ENCODE results near the gene DESI1.
"Not testable (repeated sequence)": the region's sequence is repeated elsewhere in the genome, so short reads cannot be mapped to it uniquely, and the experiment has no call there.

DESI1 gene

DNA sequence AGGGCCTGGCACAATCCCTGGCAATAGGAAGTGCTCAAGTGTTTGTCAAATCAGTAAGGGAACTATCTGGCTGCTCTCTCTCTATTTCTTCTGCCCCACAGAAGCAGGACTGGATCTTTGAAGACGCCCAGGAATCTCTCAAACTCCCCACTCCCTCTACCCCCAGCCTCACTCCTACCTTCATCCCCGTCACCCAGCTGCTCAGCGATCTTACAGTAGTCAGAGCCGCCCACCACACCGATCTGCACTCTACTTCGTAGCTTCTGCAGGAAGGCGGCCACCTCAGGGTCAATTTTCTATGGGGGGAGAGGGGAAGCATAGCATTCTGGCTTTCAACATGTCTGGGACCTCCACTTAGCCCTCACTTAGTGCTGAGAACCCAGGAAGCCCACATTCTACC lies 34.9 kb downstream of the DESI1 start:
- DNase-seq (ENCODE audit: low spot score): no peak

DNA sequence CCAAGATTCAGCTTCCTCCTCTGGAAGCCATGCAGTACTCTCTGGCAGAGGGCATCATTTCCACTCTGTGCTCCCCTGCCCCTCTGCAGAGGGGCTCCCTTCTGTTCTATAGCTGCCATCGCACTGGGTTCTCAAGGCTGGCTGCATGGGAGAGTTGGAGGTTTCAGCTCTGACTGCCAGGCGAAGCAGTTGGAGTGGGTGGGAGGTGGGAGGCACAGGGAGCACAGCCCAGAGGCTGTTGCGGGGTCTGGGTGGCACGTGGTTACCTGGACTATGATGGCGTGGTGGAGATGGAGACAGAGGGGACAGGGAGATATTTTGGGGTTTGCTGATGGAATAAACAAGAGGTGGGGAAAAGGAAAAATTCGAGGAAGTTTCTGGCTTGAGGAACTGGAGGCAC lies 36.0 kb downstream of the DESI1 start:
- DNase-seq (ENCODE audit: low spot score): no peak

DNA sequence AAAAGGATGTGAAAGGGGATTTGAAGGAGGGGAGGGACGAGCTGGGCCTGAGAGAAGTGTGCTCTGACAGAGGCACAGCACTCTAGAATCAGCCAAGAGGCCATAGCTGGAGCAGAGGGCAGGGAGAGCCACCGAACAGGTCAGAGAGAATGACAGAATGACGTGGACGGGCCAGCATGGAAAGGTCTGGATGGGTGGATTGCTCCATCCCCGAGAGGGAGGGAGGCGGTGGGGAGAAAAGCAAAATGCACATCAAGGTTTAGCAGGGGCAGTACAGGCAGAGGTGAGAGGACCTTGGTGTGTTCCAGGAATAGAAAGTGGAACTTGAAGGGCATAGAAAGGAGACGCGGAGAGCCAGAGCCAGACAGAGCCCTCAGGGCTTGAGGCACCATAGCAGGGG lies 38.1 kb downstream of the DESI1 start:
- no peak for DNase-seq (ENCODE audit: low spot score)

GRCh38 chr22:41579997-41580355 lies 40.9 kb downstream of the DESI1 start:
- DNase-seq (ENCODE audit: low spot score): no peak

DNA sequence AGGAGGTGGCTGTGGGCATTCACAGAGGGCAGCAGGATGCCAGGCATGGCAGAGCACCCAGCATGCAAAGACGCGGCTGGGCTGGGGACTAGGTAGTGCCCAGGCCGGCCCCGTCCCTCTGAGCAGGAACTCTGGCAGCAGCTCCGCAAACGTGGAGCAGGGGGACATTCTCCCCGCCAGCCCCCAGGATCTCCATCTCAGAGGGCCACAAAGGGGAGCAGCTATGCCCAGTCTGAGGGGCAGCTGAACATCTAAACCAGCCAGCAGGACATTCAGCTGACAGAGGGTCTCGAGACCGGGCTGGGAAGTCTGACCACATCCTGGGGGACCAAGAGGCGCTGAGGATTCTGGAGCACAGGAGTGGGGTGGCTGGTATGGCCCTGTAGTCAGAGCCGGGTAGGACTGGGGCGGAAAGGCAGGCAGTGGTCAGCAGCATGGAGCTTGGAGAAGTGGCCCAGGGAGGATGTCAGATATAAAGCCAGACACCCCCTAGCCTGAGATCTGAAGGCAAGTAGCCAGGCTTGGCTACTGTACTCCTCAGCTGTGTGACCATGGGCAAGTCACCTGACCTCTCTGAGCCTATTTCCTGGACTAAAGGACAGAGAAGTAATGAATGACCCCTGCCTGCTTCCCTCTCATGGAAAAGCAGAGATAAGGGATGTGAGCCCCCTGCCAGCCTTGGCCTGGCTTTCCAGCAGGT lies 41.4 kb downstream of the DESI1 start:
- no peak for DNase-seq (ENCODE audit: low spot score)

DNA sequence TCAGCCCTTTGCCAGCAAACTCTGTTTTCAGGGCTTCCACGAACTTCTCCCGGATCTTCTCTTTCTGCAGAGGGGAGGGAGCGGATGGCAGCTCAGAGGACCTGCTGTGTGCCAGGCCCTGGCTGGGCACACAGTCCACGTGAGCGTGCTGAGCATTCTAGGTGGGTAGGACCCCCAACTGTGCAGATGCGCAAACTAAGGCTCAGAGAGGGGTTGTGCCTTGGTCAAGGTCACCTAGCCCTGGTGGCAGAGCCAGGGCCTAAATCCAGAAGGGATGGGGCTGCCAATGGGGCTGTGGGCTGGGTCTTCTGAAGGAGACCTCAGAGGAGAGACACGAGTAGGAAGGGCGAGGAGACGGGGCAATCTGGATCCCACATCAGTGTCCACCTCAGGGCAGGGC lies 42.0 kb downstream of the DESI1 start:
- DNase-seq (ENCODE audit: low spot score): no peak

GRCh38 chr22:41578114-41578513 lies 42.7 kb downstream of the DESI1 start:
- no peak for DNase-seq (ENCODE audit: low spot score)

DNA sequence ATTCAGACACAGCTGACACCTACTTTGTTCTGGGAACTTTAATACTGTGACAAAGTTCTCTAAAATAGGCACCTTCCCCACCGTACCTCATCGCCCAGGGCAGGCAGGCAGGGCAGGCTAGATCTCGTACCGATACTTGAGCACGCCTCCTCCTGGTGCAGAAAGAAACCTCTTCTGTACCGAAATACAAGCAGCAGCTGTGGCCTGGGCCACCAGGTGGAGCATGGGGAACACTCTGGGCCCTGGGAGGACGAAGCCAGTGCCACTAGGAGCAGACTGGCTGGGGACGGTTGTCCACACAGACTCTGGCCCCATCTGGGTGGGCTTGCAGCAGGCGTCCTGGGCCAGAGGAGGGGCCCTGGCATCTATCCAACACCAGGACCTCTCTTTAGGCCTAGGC lies 44.0 kb downstream of the DESI1 start:
- peak; percentile 88 for DNase-seq (ENCODE audit: low spot score)

DNA sequence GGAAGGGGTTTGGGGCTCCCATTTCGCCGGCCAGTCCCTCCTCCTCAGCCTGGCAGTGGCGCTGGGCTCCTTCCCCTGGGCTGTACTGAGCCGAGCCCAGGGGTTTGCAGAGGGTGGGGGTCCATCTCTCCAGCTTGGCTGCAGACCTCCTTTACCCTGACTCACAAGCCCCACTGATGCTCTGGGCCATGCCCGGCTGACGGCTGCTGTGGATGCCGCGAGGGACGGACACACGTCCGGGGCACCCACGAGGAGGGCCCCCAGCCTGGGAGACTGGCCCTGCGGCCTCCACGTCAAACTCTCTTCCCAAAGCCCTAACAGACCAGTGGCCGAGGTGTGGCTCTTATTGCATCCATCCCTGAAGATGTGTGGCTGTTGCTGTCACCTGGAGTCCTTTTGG lies 45.3 kb downstream of the DESI1 start:
- DNase-seq (ENCODE audit: low spot score): no peak

DNA sequence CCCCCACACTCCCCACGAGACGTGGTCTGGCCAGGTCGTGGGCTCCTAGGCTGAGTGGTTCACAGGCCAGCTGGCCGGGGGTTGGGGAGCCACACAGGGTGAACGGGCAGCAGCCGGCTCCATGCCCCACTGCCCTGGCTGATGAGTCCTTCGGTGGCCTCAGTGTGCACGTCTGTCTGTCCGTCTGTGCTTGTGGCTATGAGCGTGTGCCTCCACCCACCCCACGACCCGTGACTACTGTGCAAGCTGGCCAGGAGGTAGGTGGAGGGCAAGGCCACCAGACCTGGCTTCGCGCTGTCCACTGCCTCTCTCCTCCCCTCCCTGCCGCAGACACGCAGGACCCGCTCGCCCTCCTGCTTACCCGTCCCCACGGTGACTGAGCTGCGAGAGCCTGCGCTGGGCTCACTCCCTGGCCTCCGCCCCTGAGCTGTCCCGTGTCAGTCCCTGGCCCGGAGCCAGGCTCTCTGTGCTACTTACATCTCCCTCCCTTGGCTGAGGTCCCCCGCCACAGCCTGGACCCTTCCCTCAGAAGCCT lies 45.9 kb downstream of the DESI1 start:
- DNase-seq (ENCODE audit: low spot score): no peak

GRCh38 chr22:41573677-41574076 lies 47.2 kb downstream of the DESI1 start:
- no peak for DNase-seq (ENCODE audit: low spot score)

- not testable (repeated sequence) for DNase-seq (ENCODE audit: low spot score)
Measured at GRCh38 chr22:41572305-41572704, 48.5 kb downstream of the DESI1 start.

DNA sequence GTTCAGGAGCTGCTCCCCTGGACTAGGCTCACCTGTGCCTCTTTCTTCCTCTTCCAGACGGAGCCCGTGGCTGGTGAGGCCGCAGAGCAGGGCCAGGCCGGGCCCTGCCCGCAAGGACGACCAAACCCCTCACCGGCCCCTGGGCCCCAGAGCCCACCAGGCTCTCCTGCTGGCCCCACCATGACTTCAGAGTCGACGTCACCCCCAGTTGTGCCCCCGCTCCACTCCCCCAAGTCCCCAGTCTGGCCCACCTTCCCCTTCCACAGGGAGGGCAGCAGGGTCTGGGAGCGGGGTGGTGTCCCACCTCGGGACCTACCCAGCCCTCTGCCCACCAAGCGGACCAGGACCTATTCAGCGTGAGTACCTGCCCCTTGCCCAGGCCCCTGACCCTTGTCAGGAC lies 49.1 kb downstream of the DESI1 start:
- no peak for DNase-seq (ENCODE audit: low spot score)

GRCh38 chr22:41570221-41570620 lies 50.6 kb downstream of the DESI1 start:
- no peak for DNase-seq (ENCODE audit: low spot score)

DNA sequence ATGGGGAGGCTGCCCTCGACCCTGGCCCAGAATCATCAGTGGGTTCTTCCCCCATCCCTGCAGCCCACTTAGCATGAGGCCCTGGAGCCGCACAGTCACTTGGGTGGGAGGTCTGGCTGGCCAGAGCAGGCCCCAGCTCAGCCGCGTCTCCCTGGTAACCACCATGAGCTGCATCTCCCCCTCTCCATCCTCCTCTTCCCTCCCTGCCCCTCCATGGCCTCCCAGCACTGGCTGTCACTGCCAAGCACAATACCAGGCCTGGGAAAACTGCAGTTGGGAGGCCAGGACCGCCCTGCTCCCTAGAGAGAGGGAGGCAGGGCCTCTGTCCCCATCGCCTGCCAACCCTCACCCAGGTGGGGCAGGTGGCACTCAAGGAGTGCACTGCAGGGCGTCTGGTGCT lies 52.0 kb downstream of the DESI1 start:
- no peak for DNase-seq (ENCODE audit: low spot score)

DNA sequence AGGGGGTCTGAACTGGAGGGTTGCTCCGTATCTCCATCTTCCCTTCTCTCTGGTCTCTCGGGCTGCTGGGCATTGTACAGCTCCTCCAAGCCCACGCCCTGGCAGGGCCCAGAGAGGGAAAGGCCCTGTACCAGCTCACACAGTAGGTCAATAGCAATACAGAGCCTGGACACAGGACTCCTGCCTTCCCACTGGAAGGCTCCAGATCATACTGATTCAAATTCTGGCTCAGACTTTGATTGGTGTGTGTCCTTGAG lies 53.4 kb downstream of the DESI1 start:
- DNase-seq (ENCODE audit: low spot score): no peak

- DNase-seq (ENCODE audit: low spot score): no peak
Measured at GRCh38 chr22:41565403-41566054, 55.3 kb downstream of the DESI1 start.

GRCh38 chr22:41564563-41564962 lies 56.3 kb downstream of the DESI1 start:
- DNase-seq (ENCODE audit: low spot score): no peak

- no peak for DNase-seq (ENCODE audit: low spot score)
Measured at GRCh38 chr22:41563051-41563711, 57.7 kb downstream of the DESI1 start.

DNA sequence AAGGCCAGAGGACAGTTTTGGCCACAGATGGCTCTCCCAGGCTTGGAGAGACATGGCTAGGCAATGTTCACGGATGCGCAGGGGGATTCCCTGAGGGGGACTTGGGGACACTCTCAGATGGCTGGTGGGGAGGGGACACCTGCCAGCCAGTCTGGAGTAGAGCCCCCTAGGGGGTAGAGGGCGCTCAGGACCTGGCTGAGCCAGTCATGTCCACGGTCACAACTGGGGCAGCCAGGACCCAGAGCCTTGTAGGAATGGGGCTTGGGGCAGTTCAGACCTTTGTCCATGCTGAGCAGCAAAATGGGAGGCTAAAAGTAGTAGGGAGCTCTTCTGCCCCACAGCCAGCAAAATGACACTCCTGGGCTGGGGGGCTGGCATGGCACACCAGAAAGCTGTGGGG lies 58.4 kb downstream of the DESI1 start:
- no peak for DNase-seq (ENCODE audit: low spot score)

- DNase-seq (ENCODE audit: low spot score): no peak
Measured at GRCh38 chr22:41561788-41562187, 59.1 kb downstream of the DESI1 start.

- DNase-seq (ENCODE audit: low spot score): no peak
Measured at GRCh38 chr22:41561335-41561734, 59.5 kb downstream of the DESI1 start.

DNA sequence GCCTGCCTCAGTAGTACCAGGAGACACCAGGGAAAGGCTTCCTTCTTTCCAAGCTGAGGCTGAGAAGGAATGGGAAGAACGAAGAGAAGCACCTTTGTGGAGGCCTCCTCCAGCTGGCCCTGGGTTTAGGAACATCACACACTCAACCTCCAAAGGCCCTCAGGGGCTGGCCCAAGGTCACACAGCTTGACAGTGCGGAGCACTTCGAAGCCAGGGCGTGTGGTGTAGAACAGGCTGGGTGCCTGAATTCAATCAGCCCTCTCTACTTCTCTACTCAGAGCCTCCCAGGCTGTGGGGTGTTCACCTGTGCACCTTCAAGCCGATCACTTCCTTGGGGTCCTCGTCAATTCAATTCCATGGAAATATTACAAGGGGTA lies 60.8 kb downstream of the DESI1 start:
- no peak for DNase-seq (ENCODE audit: low spot score)

DNA sequence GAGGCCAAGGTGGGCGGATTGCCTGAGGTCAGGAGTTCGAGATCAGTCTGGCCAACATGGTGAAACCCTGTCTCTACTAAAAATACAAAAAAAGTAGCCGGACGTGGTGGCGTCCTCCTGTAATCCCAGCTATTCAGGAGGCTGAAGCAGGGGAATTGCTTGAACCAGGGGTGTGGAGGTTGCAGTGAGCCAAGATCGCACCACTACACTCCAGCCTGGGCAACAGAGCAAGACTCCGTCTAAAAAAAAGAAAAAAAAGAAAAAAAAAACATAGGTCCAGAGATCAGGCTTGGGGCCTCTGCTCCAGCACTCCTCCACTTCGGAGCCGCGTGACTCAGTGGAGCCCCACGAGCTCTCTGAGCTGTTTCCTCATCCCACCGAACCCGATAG lies 62.6 kb downstream of the DESI1 start:
- DNase-seq (ENCODE audit: low spot score): not testable (repeated sequence)
